Naive thymus-derived CD4-positive, alpha-beta T cell (primary cell): ENCODE measurements around the gene CSF1R. TPM values are rescaled to one million over a fixed set of nuclear protein-coding genes. Genes with fewer than 3 reads are reported as not detected.
A peak's percentile ranks its signal among the peaks of the same experiment; 100 is the strongest.

Experiments used
- ATAC-seq: fragments of 150-1000 bp; cut with Tn5 transposase; 2 replicates; pipeline ENCODE4 v1.10.0; 2021; ENCODE audit warnings: mild to moderate bottlenecking, moderate library complexity
- CTCF ChIA-PET: fragments of 350-600 bp; sonication (Branson Sonifier 250); formaldehyde crosslinking; loops from one replicate; lab custom pipeline; 2021; ENCODE audit warnings: antibody characterized with exemption; lab: Charles Lee
- POLR2A ChIA-PET: fragments of 350-600 bp; sonication (Branson Sonifier 250); formaldehyde crosslinking; loops from one replicate; lab custom pipeline; 2021; ENCODE audit warnings: antibody characterized with exemption, inconsistent platforms; lab: Charles Lee
- DNase-seq, 9 donors: peaks; one replicate each; pipeline versions ENCODE4 v3.0.0 to v3.0.0-alpha.2; 2020 to 2022; ENCODE audit warnings: mixed read lengths in 1 of 9
- H3K27ac ChIP-seq: one replicate; pipeline ENCODE4 v1.7.0; 2013; ENCODE audit warnings: mild to moderate bottlenecking, low read depth, low read length, moderate library complexity
- H3K27me3 ChIP-seq, 2 donors: one replicate each; pipeline ENCODE4 v1.7.0; 2013; ENCODE audit warnings: low read length in 2 of 2, mild to moderate bottlenecking in 2 of 2, moderate library complexity in 2 of 2; ENCODE audit not compliant: control insufficient read depth in 2 of 2, insufficient read depth in 2 of 2
- H3K36me3 ChIP-seq, 3 experiments: 1 replicate in 2 of 3; 2 replicates in 1 of 3; pipeline ENCODE4 v1.7.0; 2013; ENCODE audit warnings: low read length in 3 of 3, mild to moderate bottlenecking in 3 of 3, moderate library complexity in 1 of 3; ENCODE audit not compliant: insufficient read depth in 3 of 3, control insufficient read depth in 2 of 3
- H3K4me1 ChIP-seq, 2 donors: one replicate each; pipeline ENCODE4 v1.7.0; 2013; ENCODE audit warnings: low read length in 2 of 2, mild to moderate bottlenecking in 2 of 2, moderate library complexity in 1 of 2; ENCODE audit not compliant: control insufficient read depth in 2 of 2, insufficient read depth in 2 of 2
- H3K4me3 ChIP-seq: 2 replicates; pipeline ENCODE4 v1.7.0; 2013; ENCODE audit warnings: mild to moderate bottlenecking, low read length
- H3K9me3 ChIP-seq, 3 experiments: 1 replicate in 2 of 3; 2 replicates in 1 of 3; pipeline ENCODE4 v1.7.0; 2013; ENCODE audit warnings: low read length in 3 of 3; ENCODE audit not compliant: control insufficient read depth in 2 of 3
- H3K27ac Mint-ChIP-seq, 9 donors: one replicate each; pipeline ENCODE4 v1.8.0; 2020 to 2022; ENCODE audit warnings: mixed read lengths in 9 of 9, mild to moderate bottlenecking in 8 of 9, moderate library complexity in 5 of 9, inconsistent platforms in 2 of 9
- H3K27me3 Mint-ChIP-seq, 5 donors: one replicate each; pipeline ENCODE4 v1.8.0; 2021 to 2022; ENCODE audit warnings: mixed read lengths in 5 of 5, mild to moderate bottlenecking in 1 of 5
- H3K36me3 Mint-ChIP-seq, 5 donors: one replicate each; pipeline ENCODE4 v1.8.0; 2020 to 2022; ENCODE audit warnings: mixed read lengths in 5 of 5, mild to moderate bottlenecking in 3 of 5, inconsistent platforms in 1 of 5
- H3K4me1 Mint-ChIP-seq, 7 donors: one replicate each; pipeline ENCODE4 v1.8.0; 2020 to 2022; ENCODE audit warnings: mixed read lengths in 7 of 7, mild to moderate bottlenecking in 3 of 7, inconsistent platforms in 1 of 7
- H3K4me3 Mint-ChIP-seq, 10 donors: one replicate each; pipeline ENCODE4 v1.8.0; 2020 to 2022; ENCODE audit warnings: mild to moderate bottlenecking in 10 of 10, mixed read lengths in 10 of 10, moderate library complexity in 6 of 10, inconsistent platforms in 2 of 10
- H3K9me3 Mint-ChIP-seq, 11 donors: one replicate each; pipeline ENCODE4 v1.8.0; 2020 to 2022; ENCODE audit warnings: mixed read lengths in 11 of 11, mild to moderate bottlenecking in 4 of 11, inconsistent platforms in 1 of 11, moderate library complexity in 1 of 11
- intact Hi-C, 2 donors: fragments of 100-400 bp; cut with micrococcal nuclease; formaldehyde crosslinking; loops; one replicate each; pipeline ENCODE4 v1.15.1; 2023
- polyA plus RNA-seq, 2 donors: library from polyadenylated mRNA; unstranded; fragments of 300-500 nt; fragmentation: Illumina TruSeq; gene quantifications; one replicate each; pipeline ENCODE4 v1.2.3, GENCODE V29; 2021
- total RNA-seq, 6 experiments: library from RNA in 5 of 6; stranded (reverse) in 5 of 6; gene quantifications; 1 replicate in 5 of 6; 2 replicates in 1 of 6; pipeline ENCODE4 v1.2.3 and lab custom pipeline; 2021 to 2026

The CSF1R gene
- total and polyA plus RNA-seq, 7 experiments from 2014 or later = 0.09 to 92.4 (median 4.5) TPM

GRCh38 chr5:150057511-150057910 is 28.8 kb downstream of the CSF1R start:
- ChIA-PET CTCF (no interaction called here), POLR2A (no interaction called here)
- H3K9me3 ChIP-seq = no peaks in the 10 kb centered on the region
- H3K4me3 Mint-ChIP-seq = no peak overlapping the region
- H3K4me1 ChIP-seq = no peaks in the 10 kb centered on the region
- peaks cover 0 to 15% (median 0%) of the 10 kb centered on the region in 7 donors for H3K4me1 Mint-ChIP-seq
- H3K9me3 Mint-ChIP-seq = no peaks in the 10 kb centered on the region
- intact Hi-C loops = no loop called here
- peak overlapping the region in 2 of 9 donors; percentile 0 to 34 for H3K27ac Mint-ChIP-seq
- no peak for DNase-seq
- ATAC-seq = no peak
- no peak overlapping the region for H3K4me3 ChIP-seq
- H3K27me3 Mint-ChIP-seq = peaks cover 0 to under 1% (median 0%) of the 10 kb centered on the region in 5 donors
- H3K27me3 ChIP-seq = no peaks in the 10 kb centered on the region
- peaks cover 0 to 18% (median 5%) of the 10 kb centered on the region in 5 donors for H3K36me3 Mint-ChIP-seq
- peaks cover 0 to 23% (median 4%) of the 10 kb centered on the region in 3 experiments for H3K36me3 ChIP-seq
- no peak overlapping the region for H3K27ac ChIP-seq

GRCh38 chr5:150057052-150057451 is 29.3 kb downstream of the CSF1R start:
- no peak overlapping the region for H3K27ac ChIP-seq
- CTCF ChIA-PET = no interaction called here
- no peak overlapping the region for H3K27ac Mint-ChIP-seq

GRCh38 chr5:150056075-150056443 is 30.3 kb downstream of the CSF1R start:
- H3K4me3 Mint-ChIP-seq = no peak overlapping the region
- Histone ChIP-seq H3K27me3 (no peaks in the 10 kb centered on the region), H3K9me3 (no peaks in the 10 kb centered on the region), H3K4me1 (no peaks in the 10 kb centered on the region), H3K36me3 (peaks cover 4 to 38% (median 13%) of the 10 kb centered on the region in 3 experiments), H3K4me3 (no peak overlapping the region), H3K27ac (no peak overlapping the region)
- no peaks in the 10 kb centered on the region for H3K27me3 Mint-ChIP-seq
- no peak overlapping the region for H3K27ac Mint-ChIP-seq
- no peak for DNase-seq
- CTCF ChIA-PET = no interaction called here
- peaks cover 0 to 15% (median 0%) of the 10 kb centered on the region in 7 donors for H3K4me1 Mint-ChIP-seq
- ATAC-seq = no peak
- no peaks in the 10 kb centered on the region for H3K9me3 Mint-ChIP-seq
- POLR2A ChIA-PET = no interaction called here
- peaks cover 0 to 29% (median 6%) of the 10 kb centered on the region in 5 donors for H3K36me3 Mint-ChIP-seq
- intact Hi-C loops = no loop called here

More at GRCh38 chr5:150057052-150057451, 29.3 kb downstream of the CSF1R start:
- no peak overlapping the region for H3K4me3 Mint-ChIP-seq
- Histone ChIP-seq H3K4me1 (no peaks in the 10 kb centered on the region), H3K4me3 (no peak overlapping the region), H3K27me3 (no peaks in the 10 kb centered on the region), H3K36me3 (peaks cover 4 to 28% (median 4%) of the 10 kb centered on the region in 3 experiments), H3K9me3 (no peaks in the 10 kb centered on the region)
- no peaks in the 10 kb centered on the region for H3K9me3 Mint-ChIP-seq
- no peaks in the 10 kb centered on the region for H3K27me3 Mint-ChIP-seq
- DNase-seq (no peak), ATAC-seq (no peak)
- intact Hi-C loops = no loop called here
- H3K4me1 Mint-ChIP-seq = peaks cover 0 to 15% (median 0%) of the 10 kb centered on the region in 7 donors
- POLR2A ChIA-PET = no interaction called here
- peaks cover 0 to 20% (median 5%) of the 10 kb centered on the region in 5 donors for H3K36me3 Mint-ChIP-seq

GRCh38 chr5:150055326-150056074 is 30.9 kb downstream of the CSF1R start:
- POLR2A ChIA-PET = no interaction called here
- Histone ChIP-seq H3K36me3 (peaks cover 4 to 43% (median 19%) of the 10 kb centered on the region in 3 experiments), H3K27me3 (no peaks in the 10 kb centered on the region), H3K9me3 (no peaks in the 10 kb centered on the region), H3K4me3 (no peak overlapping the region), H3K4me1 (no peaks in the 10 kb centered on the region), H3K27ac (no peak overlapping the region)
- Mint-ChIP-seq H3K27me3 (no peaks in the 10 kb centered on the region), H3K36me3 (peaks cover 0 to 34% (median 8%) of the 10 kb centered on the region in 5 donors), H3K27ac (no peak overlapping the region), H3K4me3 (no peak overlapping the region), H3K4me1 (peaks cover 0 to 15% (median 0%) of the 10 kb centered on the region in 7 donors), H3K9me3 (no peaks in the 10 kb centered on the region)
- intact Hi-C loops = no loop called here
- CTCF ChIA-PET = interaction anchor here (0.6 kb wide), 1 partner anchor 1080 kb away, joined by 3 read pairs; no protein-coding TSS in a partner anchor
- ATAC-seq = no peak
- DNase-seq = no peak

GRCh38 chr5:150054569-150054968 is 31.8 kb downstream of the CSF1R start:
- H3K9me3 ChIP-seq = no peaks in the 10 kb centered on the region
- no peak for ATAC-seq

GRCh38 chr5:150053713-150054392 is 32.5 kb downstream of the CSF1R start:
- Mint-ChIP-seq H3K36me3 (peaks cover 0 to 50% (median 18%) of the 10 kb centered on the region in 5 donors), H3K27me3 (no peaks in the 10 kb centered on the region), H3K9me3 (no peaks in the 10 kb centered on the region), H3K4me3 (no peak overlapping the region), H3K4me1 (peaks cover 0 to 11% (median 0%) of the 10 kb centered on the region in 7 donors), H3K27ac (peak overlapping the region in 1 of 9 donors; percentile 73)
- CTCF ChIA-PET = no interaction called here
- peaks cover 8 to 60% (median 27%) of the 10 kb centered on the region in 3 experiments for H3K36me3 ChIP-seq
- no peak overlapping the region for H3K27ac ChIP-seq
- no peaks in the 10 kb centered on the region for H3K27me3 ChIP-seq
- no peaks in the 10 kb centered on the region for H3K4me1 ChIP-seq
- ATAC-seq (no peak), DNase-seq (no peak)
- POLR2A ChIA-PET = no interaction called here
- H3K4me3 ChIP-seq = no peak overlapping the region
- H3K9me3 ChIP-seq = no peaks in the 10 kb centered on the region
- intact Hi-C loops = no loop called here

More at GRCh38 chr5:150054569-150054968, 31.8 kb downstream of the CSF1R start:
- Mint-ChIP-seq H3K27me3 (no peaks in the 10 kb centered on the region), H3K4me3 (no peak overlapping the region), H3K27ac (no peak overlapping the region), H3K4me1 (peaks cover 0 to 15% (median 0%) of the 10 kb centered on the region in 7 donors), H3K9me3 (no peaks in the 10 kb centered on the region), H3K36me3 (peaks cover 0 to 43% (median 11%) of the 10 kb centered on the region in 5 donors)
- Histone ChIP-seq H3K36me3 (peaks cover 5 to 53% (median 25%) of the 10 kb centered on the region in 3 experiments), H3K27ac (no peak overlapping the region), H3K27me3 (no peaks in the 10 kb centered on the region), H3K4me1 (no peaks in the 10 kb centered on the region), H3K4me3 (no peak overlapping the region)
- ChIA-PET POLR2A (no interaction called here), CTCF (interaction anchor here (0.6 kb wide), 1 partner anchor 1079 kb away, joined by 3 read pairs; no protein-coding TSS in a partner anchor)
- no peak for DNase-seq
- intact Hi-C loops = no loop called here
